GM18519 (cell line): ENCODE data around the gene NT5C3A.
"Not testable (repeated sequence)": the region's sequence is repeated elsewhere in the genome, so short reads cannot be mapped to it uniquely, and the experiment has no call there.

Experiments used
- ATAC-seq: cut with Tn5 transposase; IDR thresholded peaks from one replicate; pipeline ENCODE4 v1.9.1; 2021; ENCODE audit warnings: mild to moderate bottlenecking, moderate library complexity; ENCODE audit not compliant: unreplicated experiment, low FRiP score

The NT5C3A gene

DNA sequence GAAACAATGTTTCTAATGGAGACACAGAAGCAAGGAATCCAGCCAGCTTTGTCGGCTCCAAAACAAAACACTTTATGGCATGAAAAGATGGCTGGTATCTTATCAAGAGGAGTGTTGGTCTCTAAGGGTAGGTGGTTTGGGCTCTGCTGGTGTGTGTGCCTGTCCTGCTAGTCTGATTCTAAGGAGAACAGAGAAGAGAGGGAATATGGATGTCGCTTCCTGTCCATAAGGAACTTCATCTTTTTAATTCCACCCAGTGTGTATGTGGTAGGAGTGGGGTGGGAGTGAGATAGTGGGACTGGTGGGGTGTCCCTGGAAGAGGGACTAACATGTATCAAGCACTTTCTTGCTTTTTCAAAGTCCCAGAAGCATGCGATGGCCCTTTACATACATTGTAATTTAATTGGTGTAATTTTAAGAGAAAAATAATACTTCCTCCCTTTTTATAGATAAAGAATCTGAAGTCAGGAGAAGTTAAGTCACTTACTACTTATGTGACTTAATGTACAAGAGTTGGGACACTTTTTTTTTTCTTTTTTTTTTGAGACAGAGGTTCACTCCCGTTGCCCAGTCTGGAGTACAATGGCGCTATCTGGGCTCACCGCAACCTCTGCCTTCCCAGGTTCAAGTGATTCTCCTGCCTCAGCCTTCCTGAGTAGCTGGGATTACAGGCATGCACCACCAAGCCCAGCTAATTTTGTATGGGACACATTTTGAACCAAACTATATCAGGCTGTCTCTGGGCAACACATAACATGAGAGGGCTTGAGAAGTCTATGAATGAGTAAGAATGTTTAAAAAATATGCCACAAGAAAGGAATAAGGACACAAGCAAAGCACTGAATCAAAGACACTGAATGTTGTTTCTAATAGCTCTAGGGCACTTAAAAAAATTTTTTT is 18.8 kb downstream of the NT5C3A start:
- no peak for ATAC-seq

DNA sequence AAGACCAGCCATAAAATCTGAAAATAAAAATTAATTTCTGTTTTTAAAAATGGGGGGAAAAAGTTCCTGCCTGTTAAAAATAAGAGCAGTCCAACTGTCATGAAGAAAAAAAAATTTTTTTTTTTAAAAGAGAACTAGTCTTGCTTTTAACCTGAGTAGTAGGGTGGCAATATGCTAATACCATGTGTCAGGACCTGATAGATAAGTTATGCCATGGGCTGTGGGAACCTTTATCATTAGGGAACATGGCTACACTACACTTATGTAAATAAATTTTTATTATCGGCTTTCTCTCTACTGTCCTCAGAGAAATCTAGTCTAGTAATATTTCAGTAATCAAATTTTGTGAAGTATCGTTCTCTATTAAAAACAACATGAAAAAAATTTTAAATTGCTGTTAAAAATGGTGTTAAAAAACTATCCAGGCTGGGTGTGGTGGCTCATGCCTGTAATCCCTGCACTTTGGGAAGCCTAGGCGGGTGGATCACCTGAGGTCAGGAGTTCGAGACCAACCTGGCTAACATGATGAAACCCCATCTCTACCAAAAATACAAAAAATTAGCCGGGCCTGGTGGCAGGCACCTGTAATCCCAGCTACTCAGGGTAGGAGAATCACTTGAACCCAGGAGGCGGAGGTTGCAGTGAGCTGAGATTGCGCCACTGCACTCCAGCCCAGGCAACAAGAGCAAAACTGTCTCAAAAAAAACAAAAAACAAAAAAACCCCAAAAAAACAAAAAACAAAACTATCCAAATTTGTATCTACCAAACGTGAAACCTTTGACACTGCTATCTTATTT is 20.7 kb downstream of the NT5C3A start:
- ATAC-seq = no peak

DNA sequence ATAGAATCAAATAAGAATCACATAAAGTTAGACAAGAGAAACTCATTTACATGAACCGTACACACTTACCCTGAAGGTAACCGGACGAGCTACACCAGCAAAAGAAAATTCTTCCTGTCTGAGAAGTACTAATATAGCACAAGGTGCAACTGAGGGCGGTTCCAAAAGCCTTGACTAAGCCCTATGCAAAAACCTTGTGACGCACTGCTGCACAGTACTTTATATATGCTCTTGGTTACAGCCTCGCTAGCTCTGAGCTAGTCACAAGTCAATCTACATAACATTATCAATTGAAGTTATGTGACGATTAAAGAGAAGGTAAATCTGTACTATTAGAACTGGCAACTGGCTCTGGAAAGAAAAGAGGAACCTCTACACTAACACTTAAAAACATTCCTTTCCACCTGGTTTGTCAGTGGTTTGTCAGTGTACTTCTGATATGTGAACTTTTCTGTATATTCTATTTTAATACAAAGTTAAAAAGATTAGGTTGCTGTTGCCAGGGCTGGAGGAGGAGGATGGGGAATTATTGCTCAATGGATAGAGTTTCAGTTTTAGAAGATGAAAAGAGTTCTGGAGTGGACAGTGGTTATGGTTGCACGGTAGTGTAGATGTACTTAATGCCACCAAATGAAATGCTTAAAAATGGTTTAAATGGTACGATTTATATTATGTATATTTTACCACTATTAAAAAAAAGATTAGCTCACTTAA is 21.6 kb downstream of the NT5C3A start:
- ATAC-seq = peak; percentile 85

DNA sequence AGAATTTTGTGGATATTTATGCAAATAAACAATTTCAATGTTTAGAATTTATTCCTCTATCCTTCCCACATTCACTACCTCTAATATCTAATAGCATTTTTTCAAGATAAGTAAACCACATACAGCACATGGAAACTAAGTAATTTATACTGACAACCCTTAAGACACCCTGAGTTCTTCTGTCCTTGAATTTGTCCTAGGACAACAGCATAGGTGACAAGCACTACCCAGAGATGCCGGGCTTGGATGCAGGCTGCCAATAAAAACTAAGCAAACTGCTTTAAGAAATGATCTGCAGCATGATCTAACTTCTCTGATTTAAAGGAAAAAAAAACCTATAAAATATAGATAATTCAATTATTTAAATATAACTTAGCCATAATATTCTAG is 22.7 kb downstream of the NT5C3A start:
- ATAC-seq = no peak

DNA sequence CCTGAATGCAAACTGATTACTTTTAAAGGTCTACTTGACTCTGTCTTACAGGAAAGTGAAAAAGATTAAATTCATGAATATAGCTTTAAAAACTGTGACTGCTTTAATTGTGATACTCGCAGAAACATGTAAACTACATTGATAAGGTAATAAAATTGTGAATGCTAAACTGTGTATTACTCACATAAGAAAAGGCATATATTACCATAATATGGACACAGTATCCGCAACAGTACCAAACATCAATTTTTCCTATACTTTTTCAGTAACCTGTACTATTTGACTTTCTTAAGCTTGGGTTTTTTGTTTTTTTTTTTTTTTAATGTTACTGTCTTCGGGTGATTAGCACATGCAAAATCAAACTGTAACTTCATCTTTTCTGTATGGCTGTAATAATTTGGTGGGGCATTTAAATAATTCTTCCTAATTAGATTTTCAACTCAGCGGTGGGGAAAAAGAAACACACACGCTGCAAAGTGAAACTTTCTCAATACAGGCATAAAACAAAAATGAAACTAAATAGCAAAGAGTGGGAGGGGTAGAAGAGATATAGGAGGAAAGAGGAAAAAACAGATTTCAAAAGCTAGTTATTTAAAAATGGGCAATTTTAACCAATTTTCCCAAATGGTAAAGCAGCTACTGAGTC is 23.2 kb downstream of the NT5C3A start:
- ATAC-seq = peak; percentile 27

DNA sequence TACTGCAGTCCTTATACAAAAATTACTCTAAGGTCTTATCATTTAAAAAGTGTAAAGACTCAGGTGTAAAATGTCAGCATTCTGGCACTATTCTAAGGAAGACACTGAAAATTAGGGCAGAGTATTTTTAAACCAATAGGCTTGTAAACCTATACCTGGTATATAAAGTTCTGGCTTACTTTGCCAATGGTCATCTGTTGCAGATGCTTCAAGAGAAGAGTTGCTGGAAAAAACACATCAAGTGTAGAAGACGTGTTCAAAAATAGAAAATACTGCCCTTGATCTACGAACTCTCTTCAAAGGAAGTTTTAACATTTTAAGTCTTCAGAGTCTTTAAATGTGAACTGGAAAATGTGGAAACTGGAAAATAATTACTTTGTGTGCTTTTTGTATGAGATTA is 23.9 kb downstream of the NT5C3A start:
- no peak for ATAC-seq

DNA sequence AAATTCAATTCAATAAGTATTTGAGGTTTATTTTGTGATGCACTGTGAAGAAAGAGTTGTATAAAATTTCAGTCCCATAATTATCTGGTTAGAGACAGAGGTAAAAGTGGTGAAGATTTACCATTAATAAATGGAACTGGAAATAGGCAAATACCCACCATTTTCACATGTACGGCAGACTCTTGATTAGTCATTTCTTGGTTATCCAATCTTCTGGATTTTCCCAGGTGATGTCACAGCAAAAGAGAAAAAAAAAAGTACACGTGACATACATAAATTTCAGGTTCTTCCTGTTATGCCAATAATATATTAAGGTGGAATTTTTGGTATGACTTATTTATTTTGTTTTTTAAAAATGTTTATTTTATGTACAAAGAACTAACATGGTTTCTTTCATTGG is 26.8 kb downstream of the NT5C3A start:
- ATAC-seq = no peak

DNA sequence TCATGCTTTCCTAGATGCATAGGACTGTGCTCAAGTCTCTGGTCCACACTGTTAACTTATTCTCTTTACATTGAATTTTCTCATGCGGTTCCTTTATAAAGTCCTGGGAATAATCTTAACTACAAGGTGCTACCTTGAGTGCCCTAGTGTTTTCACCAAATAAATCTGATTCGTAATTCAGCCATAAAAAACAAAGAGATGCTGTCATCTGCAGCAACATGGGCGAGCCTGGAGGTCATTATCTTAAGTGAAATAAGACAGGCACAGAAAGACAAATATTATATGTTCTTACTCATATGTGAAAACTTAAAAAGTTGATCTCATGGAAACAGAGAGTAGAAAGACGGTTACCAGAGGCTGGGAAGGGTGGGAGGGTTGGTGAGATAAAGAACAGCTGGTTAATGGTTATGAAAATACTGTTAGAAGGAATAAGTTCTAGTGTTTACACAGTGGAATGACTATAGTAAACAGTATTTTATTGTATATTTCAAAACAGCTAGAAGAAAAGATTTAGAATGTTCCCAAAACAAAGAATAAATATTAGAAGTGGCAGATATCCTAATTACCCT is 38.3 kb downstream of the NT5C3A start:
- no peak for ATAC-seq

DNA sequence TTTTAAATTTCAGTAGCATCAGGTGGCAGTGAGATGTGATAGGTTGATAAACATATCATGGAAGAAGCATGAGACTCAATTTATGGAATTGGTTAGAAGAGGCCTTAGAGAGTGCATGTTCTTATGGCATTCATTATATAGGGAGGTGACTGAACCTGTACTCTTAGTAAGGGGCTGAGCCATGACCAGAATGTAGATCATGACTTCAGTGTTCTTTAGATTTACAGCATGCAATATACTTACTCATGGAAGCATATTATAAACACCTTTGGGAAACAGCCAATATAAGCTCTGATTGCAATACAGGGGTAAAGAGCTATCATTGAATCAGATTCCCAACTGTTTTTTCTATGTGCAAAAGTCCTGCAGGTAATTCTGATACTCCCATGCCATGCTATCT is 50.2 kb downstream of the NT5C3A start:
- ATAC-seq = no peak

DNA sequence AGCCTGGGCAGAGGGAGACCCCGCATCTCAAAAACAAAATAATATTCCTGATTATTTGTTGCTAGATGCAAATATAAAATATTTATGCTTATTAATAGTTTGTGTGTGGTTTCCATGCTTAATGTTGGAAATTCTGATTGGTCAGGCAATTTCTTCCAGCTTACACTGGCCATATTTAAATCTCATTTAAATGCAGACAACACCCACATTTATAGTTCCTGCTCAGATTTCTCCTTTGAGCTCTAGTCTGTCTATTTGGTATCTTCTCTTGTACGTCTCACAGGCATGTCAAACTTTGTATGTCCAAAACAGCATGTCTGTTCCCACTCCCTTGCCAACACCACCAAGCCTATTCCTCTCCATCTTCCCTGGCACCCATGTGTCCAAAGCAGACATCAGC is 52.8 kb downstream of the NT5C3A start:
- no peak for ATAC-seq

DNA sequence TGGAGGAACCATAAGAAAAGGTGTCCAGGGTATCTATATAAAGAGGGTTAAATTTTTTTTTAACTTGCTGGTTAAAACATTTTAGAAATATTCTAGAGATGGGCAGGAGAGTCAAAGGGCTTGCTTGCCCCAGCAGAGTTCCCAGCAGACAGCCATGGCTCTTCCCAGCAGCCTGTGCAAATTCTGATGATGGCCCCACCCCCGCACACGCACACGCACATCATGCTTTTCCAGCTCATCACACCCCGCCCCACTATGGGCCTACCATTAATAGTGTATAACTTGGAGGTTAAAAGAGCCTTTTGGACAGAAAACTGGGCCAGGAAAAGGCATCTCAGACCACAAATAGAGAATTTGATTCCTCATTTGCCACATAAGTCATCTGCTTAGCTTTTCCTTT is 56.9 kb downstream of the NT5C3A start:
- not testable (repeated sequence) for ATAC-seq

DNA sequence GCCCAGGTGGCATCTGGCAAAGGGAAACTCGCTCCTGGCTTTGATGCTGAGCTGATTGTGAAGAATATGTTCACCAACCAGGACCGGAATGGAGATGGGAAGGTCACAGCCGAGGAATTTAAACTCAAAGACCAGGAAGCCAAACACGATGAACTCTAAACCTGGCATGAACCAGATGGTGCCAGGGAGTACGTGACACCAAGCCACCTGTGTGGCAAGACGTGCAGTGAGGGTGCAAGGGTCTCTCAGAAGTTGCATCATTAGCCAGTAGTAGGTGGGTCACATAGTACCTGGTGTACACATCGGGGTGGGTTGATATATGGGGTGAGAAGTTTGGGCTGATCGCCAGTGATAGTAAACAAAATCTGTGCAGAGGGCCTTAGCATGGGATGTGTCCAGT is 57.4 kb downstream of the NT5C3A start:
- ATAC-seq = not testable (repeated sequence)

DNA sequence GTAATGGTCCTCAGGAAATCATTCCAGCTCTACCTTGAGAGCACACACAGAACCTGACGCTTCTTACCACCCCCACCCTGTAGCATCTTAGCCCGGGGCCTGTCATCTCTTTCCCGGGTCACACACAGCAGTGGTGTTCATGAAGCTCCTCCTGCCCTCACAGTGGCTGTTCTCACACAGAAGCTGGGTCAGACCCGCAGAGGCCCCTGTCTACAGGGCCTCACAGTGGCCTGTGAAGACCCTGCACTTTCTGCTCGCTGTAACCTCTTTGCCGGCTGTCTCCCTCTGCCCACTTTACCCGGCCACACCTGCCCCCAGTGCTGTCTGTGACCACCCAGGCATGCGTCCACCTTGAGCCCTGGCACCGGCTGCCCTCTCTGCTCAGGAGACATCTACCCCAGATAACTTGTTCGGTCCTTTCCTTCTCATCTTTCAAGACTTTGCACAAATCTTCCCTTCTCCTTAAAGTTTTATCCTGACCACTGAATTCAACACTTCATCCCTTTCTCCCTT is 58.4 kb downstream of the NT5C3A start:
- ATAC-seq = not testable (repeated sequence)

DNA sequence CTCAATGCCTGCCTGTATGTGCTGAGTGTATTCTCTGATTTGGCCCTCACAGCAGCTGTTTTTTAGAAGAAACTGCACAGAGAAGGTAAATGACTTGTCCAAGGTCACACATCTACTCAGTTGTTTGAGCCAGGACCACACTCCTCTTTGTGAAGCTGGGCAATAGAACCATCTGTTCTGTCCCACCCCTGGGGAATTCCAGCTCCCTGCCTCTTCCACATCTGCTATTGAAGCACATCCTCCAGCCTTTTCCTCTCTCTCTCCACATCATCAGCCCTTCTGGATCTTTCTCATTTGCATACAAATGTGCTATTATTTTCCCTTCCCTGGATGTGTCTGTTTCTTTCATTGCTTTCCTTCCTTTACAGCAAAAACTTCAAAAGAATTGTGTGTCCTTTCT is 59.5 kb downstream of the NT5C3A start:
- ATAC-seq = not testable (repeated sequence)

DNA sequence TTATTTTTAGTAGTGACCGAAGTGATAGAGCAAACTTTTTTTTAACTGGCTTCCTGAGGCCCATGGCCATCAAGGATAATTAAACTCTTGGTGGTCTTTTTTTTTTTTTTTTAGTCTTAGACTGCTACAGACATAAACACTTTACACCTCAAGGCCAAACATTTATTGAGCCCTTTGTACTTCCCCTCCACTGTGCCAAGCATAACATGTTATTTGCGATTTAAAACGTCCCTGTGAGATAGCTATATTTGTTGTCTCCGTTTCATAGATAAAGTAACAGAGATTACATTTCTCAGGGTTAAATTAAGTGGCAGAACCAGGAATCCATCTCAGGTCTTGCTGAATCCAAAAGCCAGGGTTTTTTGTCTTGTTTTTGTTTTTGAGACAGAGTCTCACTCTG is 63.2 kb downstream of the NT5C3A start:
- ATAC-seq = not testable (repeated sequence)

DNA sequence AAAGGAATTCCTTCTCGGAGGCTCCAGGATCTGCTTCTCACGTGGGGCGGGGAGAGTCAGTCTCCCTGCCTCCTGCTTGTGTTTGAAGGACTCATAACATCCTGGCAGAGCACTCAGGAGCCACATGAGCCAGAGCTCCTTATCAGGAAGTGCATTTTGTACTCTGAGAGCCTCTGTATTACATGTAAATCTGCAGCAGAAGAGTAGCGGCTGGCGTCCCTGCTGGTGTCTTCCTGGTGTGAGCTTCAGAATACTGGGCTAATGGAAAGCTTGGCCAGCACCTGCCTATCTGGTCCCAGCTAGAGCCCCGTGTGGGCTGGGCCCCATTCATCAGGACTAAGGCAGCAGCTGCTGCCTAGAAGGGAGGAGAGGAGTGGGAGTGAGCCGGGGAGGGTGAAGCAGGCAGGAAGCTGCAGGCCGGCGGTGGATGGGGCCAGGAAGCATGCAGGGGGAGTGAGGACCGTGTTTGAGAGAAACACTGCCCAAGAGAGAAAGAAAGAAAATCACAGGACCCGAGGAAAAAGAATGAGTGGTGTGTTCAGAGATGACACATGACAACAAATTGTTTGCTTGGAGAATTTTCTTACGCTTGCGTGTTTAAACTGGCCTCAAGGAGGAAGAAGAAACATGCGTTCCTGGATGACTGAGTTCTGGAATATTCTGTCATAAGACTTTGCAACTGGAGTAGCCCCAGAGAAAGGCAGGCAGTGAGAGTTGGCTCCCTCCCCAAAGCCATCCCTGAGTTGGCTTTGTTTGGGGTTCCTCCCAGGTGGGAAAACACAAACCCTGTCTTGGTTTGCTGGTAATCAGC is 64.0 kb downstream of the NT5C3A start:
- ATAC-seq = not testable (repeated sequence)

DNA sequence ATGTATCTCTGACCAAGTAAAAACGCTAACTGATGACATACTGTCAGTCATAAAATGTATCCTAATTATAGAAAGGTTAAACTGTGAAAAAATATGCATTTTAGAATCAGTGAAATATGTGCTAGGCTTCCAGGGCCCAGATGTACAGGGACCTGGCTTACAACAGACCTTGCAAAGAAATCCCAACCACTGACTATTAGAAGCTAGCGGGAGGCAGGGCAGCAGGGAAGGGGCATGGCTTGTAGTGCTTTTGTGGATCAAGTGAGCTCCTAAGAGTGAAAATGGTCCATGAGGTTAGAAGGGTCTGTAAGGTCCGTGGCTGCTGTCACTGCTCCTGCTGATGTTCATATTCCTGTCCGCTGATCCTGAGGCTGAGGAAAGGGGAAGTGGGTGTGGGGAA is 64.6 kb downstream of the NT5C3A start:
- ATAC-seq = not testable (repeated sequence)

DNA sequence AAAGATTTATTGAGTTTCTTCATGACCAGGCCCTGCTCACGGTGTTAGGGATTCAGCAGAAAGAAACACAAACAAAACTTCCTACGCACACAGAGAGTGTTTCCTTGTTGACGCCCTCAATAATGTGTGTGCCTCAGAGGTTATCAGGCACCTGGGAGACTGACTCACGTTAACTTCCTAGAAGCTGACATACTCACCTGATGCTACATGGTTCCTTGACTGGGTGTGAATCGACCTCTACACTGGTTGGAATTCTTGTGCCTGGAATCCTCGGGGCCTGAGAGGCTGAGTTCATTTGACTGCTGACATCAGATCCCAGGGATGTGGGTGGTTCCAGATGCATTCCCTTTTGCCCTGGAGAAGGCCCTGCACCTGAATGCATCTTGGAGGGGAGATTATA is 69.8 kb downstream of the NT5C3A start:
- ATAC-seq = not testable (repeated sequence)
